Testis (tissue), 3 donors: ENCODE measurements around the gene MPZL3. TPM values are rescaled to one million over a fixed set of nuclear protein-coding genes. Genes with fewer than 3 reads are reported as not detected.
"Not testable (repeated sequence)": the region's sequence is repeated elsewhere in the genome, so short reads cannot be mapped to it uniquely, and the experiment has no call there.

Experiments used
- DNase-seq: peaks from one replicate; pipeline ENCODE4 v3.0.0-alpha.2; 2019
- H3K27ac ChIP-seq, 2 donors: fragments of 200-600 bp; sonication (generic); one replicate each; pipeline ENCODE4 v1.5.1; 2019
- H3K27me3 ChIP-seq: fragments of 200-600 bp; sonication (generic); one replicate; pipeline ENCODE4 v1.5.1; 2019
- H3K36me3 ChIP-seq: fragments of 200-600 bp; sonication (generic); one replicate; pipeline ENCODE4 v1.5.1; 2017; ENCODE audit warnings: low read depth; ENCODE audit errors: missing control alignments
- H3K4me1 ChIP-seq: fragments of 200-600 bp; sonication (generic); one replicate; pipeline ENCODE4 v1.5.1; 2019
- H3K4me3 ChIP-seq, 2 donors: fragments of 200-600 bp; sonication (generic); one replicate each; pipeline ENCODE4 v1.5.1; 2017 to 2019
- H3K9me3 ChIP-seq: fragments of 200-600 bp; sonication (generic); one replicate; pipeline ENCODE4 v1.5.1; 2017
- POLR2A ChIP-seq: fragments of 450-650 bp; IDR thresholded peaks from one replicate; pipeline ENCODE4 v1.6.1; 2017; ENCODE audit warnings: antibody characterized with exemption, mild to moderate bottlenecking, moderate library complexity
- WGBS, 2 donors: methylation state at CpG; one replicate each; pipeline ENCODE4 v1.1.5; 2018; 5-methylcytosine and 5-hydroxymethylcytosine counted together
- intact Hi-C: fragments of 100-400 bp; cut with DNase I; formaldehyde crosslinking; loops from one replicate; pipeline ENCODE4 v1.15.1; 2023; ENCODE audit warnings: low total_unique reads
- polyA plus RNA-seq: library from polyadenylated mRNA; stranded (reverse); fragments of 350-450 nt; fragmentation: Illumina TruSeq; extraction: RNeasy Lipid Tissue Mini Kit (QIAGEN cat#74804); gene quantifications from one replicate; pipeline ENCODE4 v1.2.3, GENCODE V29; 2014; ENCODE audit warnings: low read depth, low replicate concordance; ENCODE audit not compliant: insufficient read depth
- total RNA-seq, 2 donors: library from RNA; depleted of rRNA; stranded (reverse); fragments of >200 nt; gene quantifications; one replicate each; pipeline ENCODE4 v1.2.3, GENCODE V29; 2016
- TF ChIP-seq, protein P1 (sequence below), 3 experiments: fragments of 450-650 bp in 2 of 3; fragments of 200-600 bp in 1 of 3; sonication (generic) in 1 of 3; IDR thresholded peaks; one replicate each; pipeline ENCODE4 v1.5.1; 2016 to 2019; ENCODE audit warnings: antibody characterized with exemption in 3 of 3, mild to moderate bottlenecking in 2 of 3, moderate library complexity in 1 of 3

MPZL3 gene
- total and polyA plus RNA-seq, 3 donors from 2014 or later = 2.4 to 3.4 (median 3.2) TPM

DNA sequence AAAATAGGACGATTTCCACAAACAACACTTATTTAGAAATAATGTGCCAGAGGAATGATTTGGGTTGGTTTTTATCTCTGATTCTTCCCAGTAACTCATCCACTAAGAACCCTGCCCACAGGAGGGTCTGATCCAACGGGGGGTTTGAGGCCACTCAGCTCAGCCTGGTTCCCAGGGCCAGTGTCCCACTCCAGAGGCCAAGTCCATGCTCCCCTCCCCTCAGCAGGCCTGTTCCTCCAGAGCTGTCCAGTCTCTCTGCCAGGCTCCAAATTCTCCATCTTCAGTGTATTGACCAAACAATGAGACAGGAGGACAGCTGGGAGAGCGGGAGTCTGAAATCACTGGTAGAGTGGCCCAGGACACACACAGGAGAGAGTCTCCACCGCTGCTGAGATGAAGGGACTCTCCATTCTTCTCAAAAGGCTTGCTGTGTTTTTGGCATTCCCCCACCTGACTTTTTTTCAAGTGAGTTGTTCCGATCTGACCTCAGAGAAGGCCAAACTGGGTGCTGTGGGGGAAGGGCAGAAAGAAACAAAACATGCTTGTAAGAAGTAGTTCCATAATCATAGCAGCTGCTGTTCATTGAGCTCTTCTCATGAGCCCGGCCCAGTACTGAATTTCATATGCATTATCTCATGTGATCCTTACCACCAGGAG, 58.1 kb downstream of the MPZL3 start:
- no peak for DNase-seq
- 87% methylated on average over 6 of the region's 6 CpGs for WGBS, 2 donors
- Histone ChIP-seq H3K27ac (no peak overlapping the region), H3K9me3 (no peaks in the 10 kb centered on the region), H3K4me3 (no peak overlapping the region), H3K36me3 (no peaks in the 10 kb centered on the region), H3K27me3 (no peaks in the 10 kb centered on the region), H3K4me1 (peaks cover 9% of the 10 kb centered on the region)
- no peak for TF ChIP-seq POLR2A
- TF ChIP-seq, protein P1, sequence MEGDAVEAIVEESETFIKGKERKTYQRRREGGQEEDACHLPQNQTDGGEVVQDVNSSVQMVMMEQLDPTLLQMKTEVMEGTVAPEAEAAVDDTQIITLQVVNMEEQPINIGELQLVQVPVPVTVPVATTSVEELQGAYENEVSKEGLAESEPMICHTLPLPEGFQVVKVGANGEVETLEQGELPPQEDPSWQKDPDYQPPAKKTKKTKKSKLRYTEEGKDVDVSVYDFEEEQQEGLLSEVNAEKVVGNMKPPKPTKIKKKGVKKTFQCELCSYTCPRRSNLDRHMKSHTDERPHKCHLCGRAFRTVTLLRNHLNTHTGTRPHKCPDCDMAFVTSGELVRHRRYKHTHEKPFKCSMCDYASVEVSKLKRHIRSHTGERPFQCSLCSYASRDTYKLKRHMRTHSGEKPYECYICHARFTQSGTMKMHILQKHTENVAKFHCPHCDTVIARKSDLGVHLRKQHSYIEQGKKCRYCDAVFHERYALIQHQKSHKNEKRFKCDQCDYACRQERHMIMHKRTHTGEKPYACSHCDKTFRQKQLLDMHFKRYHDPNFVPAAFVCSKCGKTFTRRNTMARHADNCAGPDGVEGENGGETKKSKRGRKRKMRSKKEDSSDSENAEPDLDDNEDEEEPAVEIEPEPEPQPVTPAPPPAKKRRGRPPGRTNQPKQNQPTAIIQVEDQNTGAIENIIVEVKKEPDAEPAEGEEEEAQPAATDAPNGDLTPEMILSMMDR (IDR thresholded peaks at IDR 0.05) = no peak
- intact Hi-C loops = no loop called here

DNA sequence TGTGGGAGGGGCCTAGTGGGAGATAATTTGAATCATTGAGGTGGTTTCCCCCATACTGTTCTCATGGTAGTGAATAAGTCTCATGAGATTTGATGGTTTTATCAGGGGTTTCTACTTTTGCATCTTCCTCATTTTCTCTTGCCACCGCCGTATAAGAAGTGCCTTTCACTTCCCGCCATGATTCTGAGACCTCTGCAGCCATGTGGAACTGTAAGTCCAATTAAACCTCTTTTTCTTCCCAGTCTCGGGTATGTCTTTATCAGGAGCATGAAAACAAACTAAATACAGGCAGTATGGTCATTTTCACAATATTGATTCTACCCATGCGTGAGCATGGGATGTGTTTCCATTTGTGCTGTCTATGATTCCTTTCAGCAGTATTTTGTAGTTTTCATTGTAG, 59.3 kb downstream of the MPZL3 start:
- DNase-seq, H3K27me3 ChIP-seq, H3K9me3 ChIP-seq, H3K36me3 ChIP-seq, H3K27ac ChIP-seq, H3K4me3 ChIP-seq, intact Hi-C loops, H3K4me1 ChIP-seq: not testable (repeated sequence)
- 93 to 98% methylated on average over 5 of the region's 5 CpGs for WGBS, 2 donors

DNA sequence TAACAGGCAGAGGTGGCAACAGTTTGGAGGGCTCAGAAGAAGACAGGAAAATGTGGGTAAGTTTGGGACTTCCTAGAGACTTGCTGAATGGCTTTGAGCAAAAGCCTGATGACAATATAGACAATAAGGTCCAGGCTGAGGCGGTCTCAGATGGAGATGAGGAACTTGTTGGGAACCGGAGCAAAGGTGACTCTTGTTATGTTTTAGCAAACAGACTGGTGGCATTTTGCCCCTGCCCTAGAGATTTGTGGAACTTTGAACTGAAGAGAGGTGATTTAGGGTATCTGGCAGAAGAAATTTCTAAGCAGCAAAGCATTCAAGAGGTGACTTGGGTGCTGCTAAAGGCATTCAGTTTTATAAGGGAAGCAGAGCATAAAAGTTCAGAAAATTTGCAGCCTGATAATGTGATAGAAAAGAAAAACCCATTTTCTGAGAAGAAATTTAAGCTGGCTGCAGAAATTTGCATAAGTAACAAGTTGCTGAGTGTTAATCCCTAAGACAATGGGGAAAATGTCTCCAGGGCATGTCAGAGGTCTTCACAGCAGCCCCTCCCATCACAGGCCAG, 61.1 kb downstream of the MPZL3 start:
- WGBS, 2 donors = 95% methylated on average over 2 of the region's 2 CpGs
- DNase-seq, H3K4me1 ChIP-seq, intact Hi-C loops, H3K27ac ChIP-seq, H3K4me3 ChIP-seq, H3K36me3 ChIP-seq, H3K9me3 ChIP-seq, H3K27me3 ChIP-seq: not testable (repeated sequence)

DNA sequence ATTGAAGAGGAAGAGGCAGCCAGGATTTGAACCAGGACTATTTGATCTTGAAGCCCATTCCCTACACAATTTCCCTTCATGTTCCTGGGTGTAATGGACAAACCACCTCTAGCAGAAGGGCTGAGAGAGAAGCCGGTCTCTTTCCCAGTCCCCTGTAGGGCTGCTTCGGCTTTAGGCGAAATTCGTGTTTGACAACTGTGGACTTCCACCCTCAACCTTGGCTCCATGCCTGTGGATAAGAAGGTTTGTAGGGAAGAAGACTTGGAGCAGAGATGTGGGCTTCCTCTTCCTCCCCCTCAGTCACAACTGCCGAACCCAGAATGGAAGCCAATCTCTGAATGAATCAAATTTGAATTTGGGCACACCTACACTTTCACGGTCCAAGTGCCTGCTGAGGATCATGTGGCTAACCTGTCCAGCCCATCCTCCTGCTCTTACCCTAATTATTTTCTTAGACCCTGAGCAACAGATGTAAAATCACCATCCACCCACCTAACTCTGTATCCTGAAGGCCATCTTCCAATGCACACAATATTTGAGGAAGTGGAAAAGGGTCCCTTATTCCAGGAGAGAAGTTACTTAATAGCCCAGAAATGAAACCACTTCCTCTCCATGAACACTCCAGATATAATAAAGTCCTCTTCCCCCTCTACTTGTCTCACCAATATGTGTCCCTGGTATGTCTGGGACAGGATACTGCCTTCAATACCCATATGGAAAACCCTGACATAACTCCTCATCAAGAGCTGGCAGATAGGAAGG, 65.6 kb downstream of the MPZL3 start:
- intact Hi-C loops = no loop called here
- no peaks in the 10 kb centered on the region for H3K4me1 ChIP-seq
- no peak overlapping the region for H3K27ac ChIP-seq
- no peaks in the 10 kb centered on the region for H3K36me3 ChIP-seq
- no peaks in the 10 kb centered on the region for H3K9me3 ChIP-seq
- DNase-seq = no peak
- TF ChIP-seq, protein P1 (IDR thresholded peaks at IDR 0.05) = no peak
- no peaks in the 10 kb centered on the region for H3K27me3 ChIP-seq
- WGBS, 2 donors = 68 to 71% methylated on average over 6 of the region's 6 CpGs
- no peak overlapping the region for H3K4me3 ChIP-seq

DNA sequence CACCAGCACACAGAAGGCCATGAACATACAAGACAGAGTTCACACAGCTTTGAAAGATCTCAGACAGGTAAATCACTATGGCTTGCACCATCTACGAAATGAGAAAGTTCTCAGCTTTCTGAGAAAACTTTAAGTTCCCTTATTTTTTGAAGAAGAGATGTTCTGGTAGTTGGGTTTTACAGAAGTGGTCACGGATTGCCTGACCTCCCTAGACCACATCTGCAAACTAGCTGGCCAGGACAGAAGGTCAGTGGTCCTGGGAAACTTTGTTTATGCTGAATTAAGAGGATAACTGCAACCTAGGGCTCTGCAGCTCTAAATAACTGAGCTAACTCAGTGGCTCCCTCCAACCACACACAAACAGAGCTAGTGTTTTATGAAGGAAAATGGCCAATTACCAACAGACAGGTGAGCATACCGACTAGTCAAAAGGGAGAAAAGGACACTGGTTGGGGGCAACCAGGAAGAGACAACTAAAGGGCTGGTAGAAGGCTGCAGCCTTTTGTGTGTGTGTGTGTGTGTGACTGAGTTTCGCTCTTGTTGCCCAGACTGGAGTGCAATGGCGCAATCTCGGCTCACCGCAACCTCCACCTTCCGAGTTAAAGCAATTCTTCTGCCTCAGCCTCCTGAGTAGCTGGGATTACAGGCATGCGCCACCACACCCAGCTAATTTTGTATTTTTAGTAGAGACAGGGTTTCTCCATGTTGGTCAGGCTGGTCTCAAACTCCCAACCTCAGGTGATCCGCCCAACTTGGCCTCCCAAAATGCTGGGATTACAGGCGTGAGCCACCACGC, 67.2 kb downstream of the MPZL3 start:
- H3K27ac ChIP-seq = no peak overlapping the region
- no peaks in the 10 kb centered on the region for H3K27me3 ChIP-seq
- intact Hi-C loops = no loop called here
- H3K36me3 ChIP-seq = no peaks in the 10 kb centered on the region
- H3K4me1 ChIP-seq = peaks cover 7% of the 10 kb centered on the region
- H3K4me3 ChIP-seq = no peak overlapping the region
- no peak for DNase-seq
- 86 to 92% methylated on average over 12 of the region's 12 CpGs for WGBS, 2 donors
- H3K9me3 ChIP-seq = no peaks in the 10 kb centered on the region
- TF ChIP-seq, protein P1 (IDR thresholded peaks at IDR 0.05) = no peak
- TF ChIP-seq POLR2A = no peak

DNA sequence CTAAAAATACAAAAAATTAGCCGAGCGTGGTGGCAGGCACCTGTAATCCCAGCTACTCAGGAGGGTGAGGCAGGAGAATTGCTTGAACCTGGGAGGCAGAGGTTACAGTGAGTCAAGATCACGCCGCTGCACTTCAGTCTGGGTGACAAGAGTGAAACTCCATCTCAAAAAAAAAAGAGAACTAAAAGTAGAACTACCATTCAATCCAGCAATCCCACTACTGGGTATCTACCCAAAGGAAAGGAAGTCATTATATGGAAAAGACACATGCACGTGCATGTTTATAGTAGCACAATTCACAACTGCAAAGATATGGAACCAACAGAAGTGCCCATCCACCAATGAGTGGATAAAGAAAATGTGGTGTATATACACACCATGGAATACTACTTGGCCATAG, 68.5 kb downstream of the MPZL3 start:
- H3K36me3 ChIP-seq, intact Hi-C loops, H3K4me3 ChIP-seq, H3K9me3 ChIP-seq, H3K27ac ChIP-seq, H3K4me1 ChIP-seq, H3K27me3 ChIP-seq, DNase-seq: not testable (repeated sequence)
- 89% methylated on average over 5 of the region's 5 CpGs for WGBS, 2 donors
